Activated CD4-positive, alpha-beta memory T cell treated with anti-CD3 and anti-CD28 coated beads for 36 hours (primary cell): ENCODE results near the gene COA7. TPM values are rescaled to one million over a fixed set of nuclear protein-coding genes. Genes with fewer than 3 reads are reported as not detected.
A peak's percentile ranks its signal among the peaks of the same experiment; 100 is the strongest.
"Not testable (repeated sequence)": the region's sequence is repeated elsewhere in the genome, so short reads cannot be mapped to it uniquely, and the experiment has no call there.

Experiments
- CTCF ChIA-PET: fragments of 350-600 bp; sonication (Branson Sonifier 250); formaldehyde crosslinking; loops from one replicate; lab custom pipeline; 2021; ENCODE audit warnings: antibody characterized with exemption, inconsistent platforms; lab: Charles Lee
- POLR2A ChIA-PET: fragments of 350-600 bp; sonication (Branson Sonifier 250); formaldehyde crosslinking; loops from one replicate; lab custom pipeline; 2021; ENCODE audit warnings: antibody characterized with exemption; lab: Charles Lee
- DNase-seq: peaks from one replicate; pipeline ENCODE4 v3.0.0-alpha.2; 2020
- H3K27ac Mint-ChIP-seq: one replicate; pipeline ENCODE4 v1.8.0; 2021; ENCODE audit warnings: mixed read lengths
- H3K27me3 Mint-ChIP-seq: one replicate; pipeline ENCODE4 v1.8.0; 2021; ENCODE audit warnings: mixed read lengths
- H3K36me3 Mint-ChIP-seq: one replicate; pipeline ENCODE4 v1.8.0; 2021; ENCODE audit warnings: mixed read lengths
- H3K4me1 Mint-ChIP-seq: one replicate; pipeline ENCODE4 v1.8.0; 2021; ENCODE audit warnings: low read depth, mixed read lengths
- H3K4me3 Mint-ChIP-seq: one replicate; pipeline ENCODE4 v1.8.0; 2021; ENCODE audit warnings: mild to moderate bottlenecking, mixed read lengths
- H3K9me3 Mint-ChIP-seq: one replicate; pipeline ENCODE4 v1.8.0; 2021; ENCODE audit warnings: mixed read lengths
- intact Hi-C: fragments of 100-400 bp; cut with micrococcal nuclease; formaldehyde crosslinking; loops from one replicate; pipeline ENCODE4 v1.15.1; 2023
- total RNA-seq, 2 experiments: library from RNA; stranded (reverse); gene quantifications; one replicate each; pipeline ENCODE4 v1.2.3, GENCODE V29; 2021

COA7 gene
- total RNA-seq: 10 to 100 TPM; 17.9 to 18.7 TPM

- ChIA-PET CTCF (interaction anchor here (1.0 to 3.4 kb wide), 3 partner anchors 11 to 294 kb away, joined by 3 to 16 read pairs (median 4); partner anchors contain the start of genes ECHDC2, ORC1 and PRPF38A), POLR2A (interaction anchor here (1.0 kb wide), 1 partner anchor 293 kb away, joined by 4 read pairs; the partner anchor contains the start of gene PRPF38A)
- Mint-ChIP-seq H3K36me3 (peaks cover 13% of the 10 kb centered on the region), H3K9me3 (no peaks in the 10 kb centered on the region), H3K27ac (peak within 1 kb of the TSS; percentile 83), H3K4me3 (peak within 1 kb of the TSS; percentile 93), H3K4me1 (peaks cover 29% of the 10 kb centered on the region), H3K27me3 (no peaks in the 10 kb centered on the region)
- peak; percentile 83 for DNase-seq
- intact Hi-C loops: loop anchor here (1.0 kb wide), 1 partner anchor 317 kb away; no protein-coding TSS in a partner anchor
These were observed at the start of gene COA7 for GRCh38 chr1:52697795-52698674. Gene COA7 (minus strand): TSS chr1:52698347. CDS start chr1:52698326, 21 bp downstream.

DNA sequence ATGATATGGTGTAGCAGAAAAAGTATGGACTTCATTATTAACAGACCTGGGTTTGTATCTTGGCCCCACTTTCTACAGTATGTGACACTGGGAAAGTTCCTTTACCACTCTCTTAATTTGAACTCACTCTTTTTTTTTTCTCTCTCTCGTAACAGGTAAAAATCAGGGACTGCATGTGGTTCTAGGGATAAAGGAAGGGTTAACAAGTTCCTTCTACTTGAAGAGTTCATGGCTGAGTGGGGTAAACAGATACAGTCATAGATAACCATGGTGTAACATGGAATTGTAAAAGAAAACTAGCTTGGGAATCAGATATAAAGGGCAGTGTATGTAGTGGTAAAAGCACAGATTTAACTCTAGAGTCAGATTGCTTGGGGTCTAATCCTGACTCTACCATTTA is 49.3 kb upstream of the COA7 start:
- ChIA-PET CTCF (interaction anchor here (1.6 to 2.4 kb wide), 2 partner anchors 44 to 61 kb away, joined by 4 to 7 read pairs; no protein-coding TSS in a partner anchor), POLR2A (no interaction called here)
- Mint-ChIP-seq H3K4me1 (peaks cover 18% of the 10 kb centered on the region), H3K36me3 (no peaks in the 10 kb centered on the region), H3K4me3 (no peak overlapping the region), H3K27me3 (no peaks in the 10 kb centered on the region), H3K27ac (no peak overlapping the region), H3K9me3 (no peaks in the 10 kb centered on the region)
- intact Hi-C loops: no loop called here
- no peak for DNase-seq

DNA sequence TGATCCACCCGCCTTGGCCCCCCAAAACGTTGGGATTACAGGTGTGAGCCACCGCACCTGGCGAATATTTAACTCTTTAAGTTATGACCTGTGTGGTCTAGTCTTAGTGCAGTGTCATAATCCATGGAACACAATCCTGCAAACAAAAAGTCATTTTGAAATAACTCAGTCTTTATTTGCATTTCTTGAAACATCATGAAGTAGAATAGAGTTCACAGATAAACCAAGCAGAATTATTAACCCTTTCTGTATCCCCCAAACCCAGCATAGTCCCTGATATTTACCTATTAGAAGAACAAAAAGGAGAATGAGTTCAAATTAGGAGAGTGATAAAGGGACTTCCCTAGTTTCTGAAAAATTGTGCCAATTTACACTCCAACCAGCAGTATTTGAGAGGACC is 48.0 kb upstream of the COA7 start:
- no peaks in the 10 kb centered on the region for H3K36me3 Mint-ChIP-seq
- CTCF ChIA-PET: no interaction called here
- no peak for DNase-seq
- no peaks in the 10 kb centered on the region for H3K27me3 Mint-ChIP-seq
- no peaks in the 10 kb centered on the region for H3K9me3 Mint-ChIP-seq
- peaks cover 20% of the 10 kb centered on the region for H3K4me1 Mint-ChIP-seq
- H3K27ac Mint-ChIP-seq: no peak overlapping the region
- intact Hi-C loops: no loop called here
- POLR2A ChIA-PET: no interaction called here
- no peak overlapping the region for H3K4me3 Mint-ChIP-seq

- H3K4me1 Mint-ChIP-seq: peaks cover 26% of the 10 kb centered on the region
- ChIA-PET POLR2A (no interaction called here), CTCF (no interaction called here)
- no peak for DNase-seq
- H3K27me3 Mint-ChIP-seq: no peaks in the 10 kb centered on the region
- no peaks in the 10 kb centered on the region for H3K36me3 Mint-ChIP-seq
- H3K4me3 Mint-ChIP-seq: no peak overlapping the region
- H3K27ac Mint-ChIP-seq: no peak overlapping the region
- no peaks in the 10 kb centered on the region for H3K9me3 Mint-ChIP-seq
- intact Hi-C loops: no loop called here
These were observed 43.1 kb upstream of the COA7 start for GRCh38 chr1:52741259-52741658.

- no peaks in the 10 kb centered on the region for H3K27me3 Mint-ChIP-seq
- no peak overlapping the region for H3K27ac Mint-ChIP-seq
- POLR2A ChIA-PET: interaction anchor here (0.8 kb wide), 1 partner anchor 12 kb away, joined by 3 read pairs; no protein-coding TSS in a partner anchor
- no peak for DNase-seq
- no peak overlapping the region for H3K4me3 Mint-ChIP-seq
- H3K9me3 Mint-ChIP-seq: no peaks in the 10 kb centered on the region
- H3K4me1 Mint-ChIP-seq: peaks cover 22% of the 10 kb centered on the region
- CTCF ChIA-PET: no interaction called here
- H3K36me3 Mint-ChIP-seq: no peaks in the 10 kb centered on the region
- intact Hi-C loops: no loop called here
These were observed 41.7 kb upstream of the COA7 start for GRCh38 chr1:52739699-52740467.

GRCh38 chr1:52738893-52739292 is 40.7 kb upstream of the COA7 start:
- POLR2A ChIA-PET: interaction anchor here (0.5 kb wide), 1 partner anchor 10 kb away, joined by 4 read pairs; no protein-coding TSS in a partner anchor
- Mint-ChIP-seq H3K36me3 (no peaks in the 10 kb centered on the region), H3K27me3 (no peaks in the 10 kb centered on the region), H3K9me3 (no peaks in the 10 kb centered on the region), H3K4me3 (no peak overlapping the region), H3K27ac (no peak overlapping the region), H3K4me1 (peaks cover 22% of the 10 kb centered on the region)
- intact Hi-C loops: no loop called here
- no peak for DNase-seq
- CTCF ChIA-PET: no interaction called here

DNA sequence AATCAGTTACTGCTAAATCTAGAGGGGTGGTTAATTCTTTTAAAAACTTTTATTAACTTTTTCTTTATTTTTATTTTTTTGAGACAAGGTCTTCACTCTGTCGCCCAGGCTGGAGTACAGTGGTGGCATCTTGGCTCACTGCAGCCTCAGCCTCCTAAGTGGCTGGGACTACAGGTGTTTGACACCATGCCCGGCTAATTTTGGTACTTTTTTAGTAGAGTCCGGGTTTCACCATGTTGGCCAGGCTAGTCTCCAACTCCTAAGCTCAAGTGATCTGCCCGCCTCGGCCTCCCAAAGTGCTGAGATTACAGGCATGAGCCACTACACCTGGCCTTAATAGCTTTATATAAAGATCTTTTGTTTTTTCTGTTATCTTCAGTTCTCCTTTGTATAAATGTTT is 40.0 kb upstream of the COA7 start:
- CTCF ChIA-PET: interaction anchor here (0.6 kb wide), 1 partner anchor 12 kb away, joined by 4 read pairs; the partner anchor contains the start of gene ZYG11B
- POLR2A ChIA-PET: no interaction called here
- Mint-ChIP-seq H3K27ac (no peak overlapping the region), H3K4me1 (peaks cover 22% of the 10 kb centered on the region), H3K27me3 (no peaks in the 10 kb centered on the region), H3K4me3 (no peak overlapping the region), H3K9me3 (no peaks in the 10 kb centered on the region), H3K36me3 (no peaks in the 10 kb centered on the region)
- intact Hi-C loops: no loop called here
- no peak for DNase-seq

DNA sequence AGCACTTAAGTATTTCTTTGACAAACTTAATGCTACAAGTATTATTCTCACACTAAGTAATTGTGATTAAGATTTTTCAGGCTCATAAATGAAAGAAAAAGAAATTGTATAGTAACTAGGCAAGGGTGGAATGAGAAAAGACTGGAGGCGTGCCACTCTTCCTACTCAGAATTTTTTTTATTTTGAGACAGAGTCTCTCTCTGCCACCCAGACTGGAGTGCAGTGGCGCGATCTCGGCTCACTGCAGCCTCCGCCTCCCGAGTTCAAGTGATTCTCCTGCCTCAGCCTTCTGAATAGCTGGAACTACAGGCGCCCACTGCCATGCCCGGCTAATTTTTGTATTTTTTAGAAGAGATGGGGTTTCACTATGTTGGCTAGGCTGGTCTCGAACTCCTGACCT is 37.2 kb upstream of the COA7 start:
- H3K4me1 Mint-ChIP-seq: peaks cover 13% of the 10 kb centered on the region
- intact Hi-C loops, H3K27me3 Mint-ChIP-seq, CTCF ChIA-PET, H3K4me3 Mint-ChIP-seq, H3K27ac Mint-ChIP-seq, POLR2A ChIA-PET, H3K36me3 Mint-ChIP-seq, DNase-seq, H3K9me3 Mint-ChIP-seq: not testable (repeated sequence)

DNA sequence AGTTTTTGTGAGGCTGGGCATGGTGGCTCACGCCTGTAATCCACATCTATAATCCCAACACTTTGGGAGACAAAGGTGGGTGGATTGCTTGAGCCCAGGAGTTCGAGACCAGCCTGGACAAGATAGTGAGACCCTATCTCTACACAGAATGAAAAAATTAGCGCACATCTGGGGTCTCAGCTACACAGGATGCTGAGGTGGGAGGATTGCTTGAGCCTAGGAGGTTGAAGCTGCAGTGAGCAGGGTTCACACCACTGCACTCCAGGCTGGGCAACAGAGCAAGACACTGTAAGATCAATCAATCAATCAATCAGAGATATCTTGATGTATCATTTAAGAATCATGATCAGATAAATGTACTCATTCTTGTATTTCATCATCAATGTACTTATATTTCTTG is 35.2 kb upstream of the COA7 start:
- intact Hi-C loops: no loop called here
- H3K27ac Mint-ChIP-seq: no peak overlapping the region
- ChIA-PET POLR2A (no interaction called here), CTCF (no interaction called here)
- no peaks in the 10 kb centered on the region for H3K9me3 Mint-ChIP-seq
- DNase-seq: no peak
- H3K27me3 Mint-ChIP-seq: no peaks in the 10 kb centered on the region
- no peak overlapping the region for H3K4me3 Mint-ChIP-seq
- H3K36me3 Mint-ChIP-seq: peaks cover 2% of the 10 kb centered on the region
- H3K4me1 Mint-ChIP-seq: peaks cover 7% of the 10 kb centered on the region

- peaks cover 29% of the 10 kb centered on the region for H3K4me1 Mint-ChIP-seq
- peaks cover 2% of the 10 kb centered on the region for H3K36me3 Mint-ChIP-seq
- H3K27me3 Mint-ChIP-seq: no peaks in the 10 kb centered on the region
- intact Hi-C loops: loop anchor here (2.0 kb wide), 1 partner anchor 469 kb away; the partner anchor contains the start of gene CPT2
- peak overlapping the region; percentile 81 for H3K4me3 Mint-ChIP-seq
- ChIA-PET POLR2A (interaction anchor here (0.5 to 0.6 kb wide), 2 partner anchors 12 to 27 kb away, joined by 3 read pairs; no protein-coding TSS in a partner anchor), CTCF (interaction anchor here (0.8 kb wide), 1 partner anchor 453 kb away, joined by 3 read pairs; no protein-coding TSS in a partner anchor)
- H3K9me3 Mint-ChIP-seq: no peaks in the 10 kb centered on the region
- no peak overlapping the region for H3K27ac Mint-ChIP-seq
- no peak for DNase-seq
These were observed 30.0 kb upstream of the COA7 start for GRCh38 chr1:52727956-52728656.

DNA sequence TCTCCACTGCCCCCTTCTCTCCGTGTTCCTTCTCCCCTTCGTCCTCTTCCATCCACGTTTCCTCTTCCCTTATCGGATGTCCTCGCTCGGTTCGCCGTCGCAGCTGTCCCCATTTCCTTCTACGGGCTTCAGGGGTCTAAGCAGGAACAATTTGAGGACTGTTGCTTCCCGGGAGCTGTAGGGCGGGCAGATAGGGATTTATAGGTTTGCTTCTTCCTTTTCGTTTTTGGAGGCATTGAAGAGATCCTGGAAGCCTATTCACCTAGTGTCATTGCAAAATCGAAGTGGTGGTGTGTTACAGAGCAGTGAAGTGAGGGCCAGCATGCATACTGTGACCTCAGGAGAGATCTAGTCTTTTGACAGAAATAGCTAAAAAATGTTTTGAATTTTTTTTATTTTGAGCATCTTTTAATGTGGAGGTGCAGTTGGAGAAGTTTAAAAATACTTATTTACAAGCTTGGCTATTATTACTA is 29.0 kb upstream of the COA7 start:
- intact Hi-C loops: loop anchor here (2.0 kb wide), 1 partner anchor 470 kb away; the partner anchor contains the start of gene CPT2

More for the DNA sequence above, 29.0 kb upstream of the COA7 start:
- Mint-ChIP-seq H3K4me3 (peak overlapping the region; percentile 81), H3K27me3 (no peaks in the 10 kb centered on the region), H3K36me3 (peaks cover 2% of the 10 kb centered on the region), H3K9me3 (no peaks in the 10 kb centered on the region), H3K27ac (peak overlapping the region; percentile 77), H3K4me1 (peaks cover 29% of the 10 kb centered on the region)
- DNase-seq: no peak
- CTCF ChIA-PET: interaction anchor here (0.8 kb wide), 1 partner anchor 454 kb away, joined by 3 read pairs; no protein-coding TSS in a partner anchor
- POLR2A ChIA-PET: interaction anchor here (0.5 to 1.7 kb wide), 5 partner anchors 13 to 115 kb away, joined by 3 to 5 read pairs (median 3); partner anchors contain the start of gene ZYG11A
